HEK293 (cell line): ENCODE data around the gene HES5.

ENCODE experiments used
- CTCF ChIP-seq: fragments of 450-650 bp; formaldehyde crosslinking; IDR thresholded peaks from 2 replicates; pipeline ENCODE4 v1.5.1; 2016; ENCODE audit warnings: missing biosample characterization, missing genetic modification characterization
- ELK4 ChIP-seq: IDR thresholded peaks from 2 replicates; pipeline ENCODE4 v1.6.1; 2011; ENCODE audit warnings: mild to moderate bottlenecking, low read depth, low read length, borderline replicate concordance
- REPIN1 ChIP-seq: fragments of 450-650 bp; formaldehyde crosslinking; IDR thresholded peaks from 2 replicates; pipeline ENCODE4 v1.5.1; 2017; ENCODE audit warnings: missing biosample characterization, missing genetic modification characterization, low read depth
- ZBTB7A ChIP-seq: fragments of 450-650 bp; formaldehyde crosslinking; IDR thresholded peaks from 2 replicates; pipeline ENCODE4 v1.5.1; 2016; ENCODE audit warnings: low read depth, missing biosample characterization, missing genetic modification characterization
- ZFP3 ChIP-seq: fragments of 450-650 bp; formaldehyde crosslinking; IDR thresholded peaks from 2 replicates; pipeline ENCODE4 v1.5.1; 2016; ENCODE audit warnings: low read depth, missing biosample characterization, missing genetic modification characterization
- ZNF10 ChIP-seq: fragments of 450-650 bp; formaldehyde crosslinking; IDR thresholded peaks from 2 replicates; pipeline ENCODE4 v1.5.1; 2017; ENCODE audit warnings: missing biosample characterization, missing genetic modification characterization
- ZNF280C ChIP-seq: fragments of 450-650 bp; formaldehyde crosslinking; IDR thresholded peaks from 2 replicates; pipeline ENCODE4 v1.5.1; 2016; ENCODE audit warnings: missing biosample characterization, missing genetic modification characterization
- ZNF670 ChIP-seq: fragments of 450-650 bp; formaldehyde crosslinking; IDR thresholded peaks from 2 replicates; pipeline ENCODE4 v1.5.1; 2016; ENCODE audit warnings: missing biosample characterization, missing genetic modification characterization, low read depth
- ZNF830 ChIP-seq: fragments of 450-650 bp; IDR thresholded peaks from 2 replicates; pipeline ENCODE4 v1.5.0; 2018; ENCODE audit warnings: missing biosample characterization, missing genetic modification characterization, low read depth, mild to moderate bottlenecking, moderate library complexity
- ZXDB ChIP-seq: fragments of 450-650 bp; formaldehyde crosslinking; IDR thresholded peaks from 2 replicates; pipeline ENCODE4 v1.5.1; 2016; ENCODE audit warnings: missing biosample characterization, missing genetic modification characterization

- TF ChIP-seq CTCF (tag by site-specific recombination) (no peak), ZNF670 (no peak), ZBTB7A (tag by site-specific recombination) (no peak), REPIN1 (tag by site-specific recombination) (no peak), ZNF280C (no peak), ZXDB (tag by site-specific recombination) (no peak), ZNF10 (no peak), ELK4 (no peak), ZFP3 (tag by site-specific recombination) (no peak), ZNF830 (tag by site-specific recombination) (no peak)
Measured at GRCh38 chr1:2492091-2492490, 38.0 kb downstream of the HES5 start.
